ENCODE data around the gene ATXN7L3. TPM values are rescaled to one million over a fixed set of nuclear protein-coding genes. Genes with fewer than 3 reads are reported as not detected.

Gene ATXN7L3
- total and polyA plus RNA-seq, 9 of the 15 experiments (the other 6 are each of a cell fraction or from before 2014, with no cell fraction given): 0.62 to 66.1 (median 33.2) TPM

DNA sequence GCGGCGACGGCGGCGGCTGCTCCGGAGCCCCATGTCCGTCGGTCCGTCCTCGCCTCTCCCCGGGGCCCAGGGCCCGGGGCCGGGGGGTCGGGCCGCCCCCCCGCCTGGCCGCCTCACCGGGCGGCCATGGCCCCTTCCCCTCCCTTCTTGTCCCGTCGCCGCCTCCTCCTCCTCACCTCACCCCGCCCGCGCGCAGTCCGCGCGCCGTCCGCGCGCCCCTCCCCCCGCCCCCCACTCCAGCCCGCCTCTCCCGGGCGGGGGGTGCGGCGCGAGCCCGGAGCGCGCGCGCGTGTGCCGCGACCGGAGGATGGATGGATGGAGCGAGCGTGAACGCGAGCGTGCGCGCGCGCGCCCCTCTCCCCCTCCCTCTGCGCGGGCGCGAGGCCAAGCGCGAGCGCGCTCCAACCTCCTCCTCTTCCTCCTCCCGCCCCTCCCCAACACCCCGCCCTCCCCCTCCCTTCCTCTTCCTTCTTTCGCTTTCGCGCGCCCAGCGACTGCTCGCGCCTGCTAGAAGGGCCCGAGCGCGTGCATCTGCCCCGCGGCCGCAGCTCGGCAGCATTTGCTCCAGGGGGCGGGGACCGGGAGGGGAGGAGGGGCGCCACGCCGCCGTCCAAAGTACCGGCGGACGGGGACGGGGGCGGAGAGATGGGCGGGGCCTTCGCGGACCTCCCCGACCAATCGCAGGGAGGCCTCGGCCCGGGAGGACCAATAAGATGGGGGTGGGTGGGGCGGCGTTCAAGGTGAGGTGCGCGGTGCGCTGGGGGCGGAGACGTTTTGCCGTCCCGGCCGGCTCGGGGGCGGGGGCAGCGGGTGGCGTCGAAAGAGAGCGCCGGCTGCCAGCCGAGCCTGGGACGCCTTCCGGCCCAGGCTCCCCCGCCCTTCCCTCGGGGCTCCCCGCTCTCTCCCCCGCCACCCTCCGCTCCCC is at the start of gene ATXN7L3 (continued):
- TF ChIP-seq ZBTB40 (IDR thresholded peaks at IDR 0.05) (no peak), ZBTB40 (CRISPR knock-in tag; IDR thresholded peaks at IDR 0.05) (no peak), TEAD1 (CRISPR knock-in tag; IDR thresholded peaks at IDR 0.05) (no peak), E4F1 (CRISPR knock-in tag; IDR thresholded peaks at IDR 0.05; ENCODE audit: borderline replicate concordance) (no peak), YY1 (IDR thresholded peaks at IDR 0.05; ENCODE audit: borderline replicate concordance in 1 of 3, control insufficient read depth in 1 of 3, extremely low read depth in 1 of 3, insufficient read depth in 3 of 3, insufficient read length in 1 of 3, insufficient replicate concordance in 2 of 3, low read depth in 1 of 3, low read length in 2 of 3) (peak in 2 of 3 experiments; percentile 22 to 58), RBM25 (IDR thresholded peaks at IDR 0.05; ENCODE audit: low read depth, low read length, severe bottlenecking) (peak; percentile 72), ZBTB33 (CRISPR knock-in tag; IDR thresholded peaks at IDR 0.05) (no peak), BRD9 (IDR thresholded peaks at IDR 0.05; ENCODE audit: low read depth, partially characterized antibody) (no peak), MYNN (IDR thresholded peaks at IDR 0.05) (no peak), MYNN (CRISPR knock-in tag; IDR thresholded peaks at IDR 0.05) (no peak)

Measured in K562 (cell line).